SK-N-SH (cell line): ENCODE results near the gene PAFAH1B2. TPM values are rescaled to one million over a fixed set of nuclear protein-coding genes. Genes with fewer than 3 reads are reported as not detected.

Experiments
- CTCF ChIA-PET: fragments of 300-600, 350-600 bp; formaldehyde crosslinking; extraction: SDS; loops from one replicate; lab custom pipeline; 2021; lab: Yijun Ruan, JAX
- POLR2A ChIA-PET: fragments of 350-600 bp; sonication (Branson Sonifier 250); formaldehyde crosslinking; extraction: SDS; loops from one replicate; lab custom pipeline; 2020; ENCODE audit warnings: antibody characterized with exemption, inconsistent platforms; lab: Yijun Ruan, JAX
- DNase-seq: peaks from one replicate; pipeline ENCODE4 v3.0.0; 2012
- H2AFZ ChIP-seq: fragments of 200-600 bp; sonication (generic); 2 replicates; pipeline ENCODE4 v1.8.1; 2016; ENCODE audit warnings: antibody characterized with exemption, mild to moderate bottlenecking, low read depth
- H3F3A ChIP-seq: fragments of 200-600 bp; sonication (generic); replicated peaks from 2 replicates; pipeline ENCODE3; 2016; ENCODE audit warnings: antibody characterized with exemption, mild to moderate bottlenecking; ENCODE audit not compliant: insufficient read depth
- H3K27ac ChIP-seq, 2 experiments: fragments of 200-500 bp in 1 of 2; fragments of 200-600 bp in 1 of 2; sonication (Bioruptor generic) in 1 of 2; sonication (generic), shearing (Covaris generic) in 1 of 2; 2 replicates each; pipeline versions ENCODE4 v1.5.1 to v1.6.1; 2014 to 2016; ENCODE audit warnings: low read depth in 2 of 2, inconsistent platforms in 1 of 2, low read length in 1 of 2, mild to moderate bottlenecking in 1 of 2, mixed read lengths in 1 of 2
- H3K27me3 ChIP-seq: fragments of 200-600 bp; sonication (generic), shearing (Covaris generic); 2 replicates; pipeline ENCODE4 v1.6.1; 2016; ENCODE audit warnings: mixed run types; ENCODE audit not compliant: insufficient read depth
- H3K36me3 ChIP-seq, 2 experiments: fragments of 200-500 bp in 1 of 2; fragments of 200-600 bp in 1 of 2; sonication (Bioruptor generic) in 1 of 2; sonication (generic) in 1 of 2; replicated peaks in 1 of 2; 2 replicates each; pipeline versions ENCODE3 to v1.5.1; 2014 to 2016; ENCODE audit warnings: low read length in 1 of 2, mild to moderate bottlenecking in 1 of 2; ENCODE audit not compliant: insufficient read depth in 2 of 2, control insufficient read depth in 1 of 2
- H3K4me1 ChIP-seq, 2 experiments: fragments of 200-500 bp in 1 of 2; fragments of 200-600 bp in 1 of 2; sonication (Bioruptor generic) in 1 of 2; sonication (generic), shearing (Covaris generic) in 1 of 2; 2 replicates each; pipeline versions ENCODE4 v1.5.1 to v1.6.1; 2014 to 2016; ENCODE audit warnings: low read depth in 1 of 2, low read length in 1 of 2, mixed run types in 1 of 2; ENCODE audit not compliant: insufficient read depth in 2 of 2, control insufficient read depth in 1 of 2
- H3K4me2 ChIP-seq: fragments of 200-600 bp; sonication (generic), shearing (Covaris generic); 2 replicates; pipeline ENCODE4 v1.6.1; 2017; ENCODE audit warnings: mixed run types
- H3K4me3 ChIP-seq, 2 experiments: fragments of 200-500 bp in 1 of 2; fragments of 200-600 bp in 1 of 2; sonication (Bioruptor generic) in 1 of 2; sonication (generic), shearing (Covaris generic) in 1 of 2; 2 replicates each; pipeline versions ENCODE4 v1.5.1 to v1.8.1; 2014 to 2016; ENCODE audit warnings: low read depth in 2 of 2, inconsistent platforms in 1 of 2, low read length in 1 of 2, mild to moderate bottlenecking in 1 of 2, mixed read lengths in 1 of 2, moderate library complexity in 1 of 2
- H3K79me2 ChIP-seq: fragments of 200-600 bp; sonication (generic); 2 replicates; pipeline ENCODE4 v1.8.1; 2017; ENCODE audit warnings: mild to moderate bottlenecking; ENCODE audit not compliant: insufficient read depth
- H3K9ac ChIP-seq: fragments of 200-600 bp; sonication (generic); 2 replicates; pipeline ENCODE4 v1.6.1; 2017; ENCODE audit warnings: mixed run types
- H3K9me2 ChIP-seq: fragments of 200-600 bp; sonication (generic); 2 replicates; pipeline ENCODE4 v1.6.1; 2017; ENCODE audit warnings: mixed run types
- H3K9me3 ChIP-seq: fragments of 200-600 bp; sonication (generic); 2 replicates; pipeline ENCODE4 v1.6.1; 2017; ENCODE audit warnings: mixed run types, mild to moderate bottlenecking, moderate library complexity
- H4K20me1 ChIP-seq: fragments of 200-600 bp; sonication (generic); 2 replicates; pipeline ENCODE4 v1.6.1; 2017; ENCODE audit warnings: mild to moderate bottlenecking, mixed run types; ENCODE audit not compliant: insufficient read depth
- ELF1 ChIP-seq: IDR thresholded peaks from 2 replicates; pipeline ENCODE4 v1.4.0; 2012
- EP300 ChIP-seq, 2 experiments: IDR thresholded peaks; 2 replicates each; pipeline versions ENCODE4 v1.4.0 to v1.6.1; 2012; ENCODE audit warnings: borderline replicate concordance in 1 of 2, low read depth in 1 of 2, low read length in 1 of 2
- FOSL2 ChIP-seq: IDR thresholded peaks from 2 replicates; pipeline ENCODE4 v1.4.0; 2012; ENCODE audit warnings: low read depth, mild to moderate bottlenecking, moderate library complexity, borderline replicate concordance
- FOXM1 ChIP-seq: IDR thresholded peaks from 2 replicates; pipeline ENCODE4 v1.4.0; 2012; ENCODE audit warnings: low read depth, mild to moderate bottlenecking
- MEF2A ChIP-seq: IDR thresholded peaks from 2 replicates; pipeline ENCODE4 v1.4.0; 2012; ENCODE audit warnings: low read depth, borderline replicate concordance
- MXI1 ChIP-seq: IDR thresholded peaks from 2 replicates; pipeline ENCODE4 v1.6.1; 2012; ENCODE audit warnings: mild to moderate bottlenecking, low read depth, low read length, improper control_type of control experiment
- POLR2AphosphoS5 ChIP-seq: IDR thresholded peaks from 2 replicates; pipeline ENCODE4 v1.6.1; 2012; ENCODE audit warnings: low read depth, low read length
- RCOR1 ChIP-seq: fragments of 150-350 bp; IDR thresholded peaks from 2 replicates; pipeline ENCODE4 v1.6.1; 2017; ENCODE audit warnings: antibody characterized with exemption, low read length
- RFX5 ChIP-seq: IDR thresholded peaks from 2 replicates; pipeline ENCODE4 v1.6.1; 2012; ENCODE audit warnings: mild to moderate bottlenecking, improper control_type of control experiment, low read length
- RXRA ChIP-seq: IDR thresholded peaks from 2 replicates; pipeline ENCODE4 v1.4.0; 2012; ENCODE audit warnings: low read depth, mild to moderate bottlenecking, borderline replicate concordance
- TAF1 ChIP-seq: IDR thresholded peaks from 2 replicates; pipeline ENCODE4 v1.6.1; 2012; ENCODE audit warnings: low read depth, mild to moderate bottlenecking, low read length, moderate library complexity, borderline replicate concordance
- TEAD4 ChIP-seq: IDR thresholded peaks from 2 replicates; pipeline ENCODE4 v1.4.0; 2012; ENCODE audit warnings: mild to moderate bottlenecking, borderline replicate concordance; ENCODE audit not compliant: insufficient read depth
- WGBS: methylation state at CpG from one replicate; pipeline ENCODE4 v1.1.6; 2017; ENCODE audit warnings: low lambda C conversion rate; 5-methylcytosine and 5-hydroxymethylcytosine counted together
- polyA plus RNA-seq, 3 experiments: library from polyadenylated mRNA; depleted of rRNA; stranded (reverse); fragments of >200 nt; gene quantifications; 2 replicates each; pipeline ENCODE4 v1.2.3, GENCODE V29; 2012
- TF ChIP-seq, protein P1 (sequence below): IDR thresholded peaks from 2 replicates; pipeline ENCODE4 v1.4.0; 2012; ENCODE audit warnings: low read depth

The PAFAH1B2 gene
- polyA plus RNA-seq, 1 of the 3 experiments (the other 2 are of a cell fraction) = 19.6 TPM

GRCh38 chr11:117218133-117218915 lies 74.2 kb downstream of the PAFAH1B2 start:
- Histone ChIP-seq H2AFZ (no peak overlapping the region), H3K36me3 (peaks cover 22 to 56% of the 10 kb centered on the region in 2 experiments), H4K20me1 (no peaks in the 10 kb centered on the region), H3K4me1 (peaks cover 2 to 11% of the 10 kb centered on the region in 2 experiments; a peak in 2 of 4 replicates), H3K4me2 (no peak overlapping the region), H3K9me2 (no peaks in the 10 kb centered on the region), H3K9me3 (no peaks in the 10 kb centered on the region), H3K27me3 (no peaks in the 10 kb centered on the region), H3K4me3 (no peak overlapping the region), H3K79me2 (no peaks in the 10 kb centered on the region), H3F3A (peaks cover 6% of the 10 kb centered on the region), H3K27ac (no peak overlapping the region), H3K9ac (no peak overlapping the region)
- 93% methylated on average over 15 of the region's 15 CpGs for WGBS
- POLR2A ChIA-PET = no interaction called here
- CTCF ChIA-PET = interaction anchor here (1.3 to 1.6 kb wide), 2 partner anchors 8 to 476 kb away, joined by 3 to 5 read pairs; no protein-coding TSS in a partner anchor
- TF ChIP-seq RXRA (no peak), MEF2A (no peak), FOXM1 (no peak), POLR2AphosphoS5 (no peak)
- TF ChIP-seq, protein P1, sequence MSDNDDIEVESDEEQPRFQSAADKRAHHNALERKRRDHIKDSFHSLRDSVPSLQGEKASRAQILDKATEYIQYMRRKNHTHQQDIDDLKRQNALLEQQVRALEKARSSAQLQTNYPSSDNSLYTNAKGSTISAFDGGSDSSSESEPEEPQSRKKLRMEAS = no peak
- DNase-seq = no peak

DNA sequence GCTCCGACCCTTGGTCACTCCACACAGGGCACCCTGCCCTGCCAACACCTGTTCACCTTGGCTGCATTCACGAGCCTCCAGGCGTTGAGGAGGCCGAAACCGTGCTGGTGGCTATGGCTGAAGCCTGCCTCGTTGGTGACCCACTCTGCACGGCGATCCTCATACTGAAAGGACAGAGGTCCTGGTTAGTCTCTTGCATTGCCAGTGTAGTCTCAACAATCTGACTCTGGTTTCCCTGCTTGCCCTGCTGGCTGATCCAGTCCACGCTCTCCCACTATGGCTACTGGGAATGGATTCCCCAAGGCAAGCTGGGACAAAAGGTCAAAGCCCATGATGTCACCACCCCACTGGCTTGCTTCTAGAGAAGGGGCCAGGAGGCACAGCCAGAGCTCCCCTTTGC lies 74.9 kb downstream of the PAFAH1B2 start:
- Histone ChIP-seq H3K9ac (no peak overlapping the region), H3K27ac (no peak overlapping the region), H3K4me2 (no peak overlapping the region), H3K9me2 (no peaks in the 10 kb centered on the region), H3K9me3 (no peaks in the 10 kb centered on the region), H3F3A (peaks cover 6% of the 10 kb centered on the region), H4K20me1 (no peaks in the 10 kb centered on the region), H3K4me1 (peaks cover 2 to 11% of the 10 kb centered on the region in 2 experiments; a peak in 2 of 4 replicates), H3K27me3 (no peaks in the 10 kb centered on the region), H3K79me2 (no peaks in the 10 kb centered on the region), H2AFZ (no peak overlapping the region), H3K36me3 (peaks cover 26 to 59% of the 10 kb centered on the region in 2 experiments), H3K4me3 (no peak overlapping the region)
- no peak for TF ChIP-seq MXI1
- no peak for TF ChIP-seq RCOR1
- no peak for TF ChIP-seq ELF1
- TF ChIP-seq, protein P1 = no peak
- no peak for TF ChIP-seq FOSL2
- no peak for TF ChIP-seq TEAD4
- TF ChIP-seq TAF1 = no peak
- no peak for TF ChIP-seq EP300 (IDR thresholded peaks at IDR 0.05; ENCODE audit: borderline replicate concordance in 1 of 2, low read depth in 1 of 2, low read length in 1 of 2)
- no peak for TF ChIP-seq RFX5
- CTCF ChIA-PET = interaction anchor here (0.7 to 1.6 kb wide), 3 partner anchors 8 to 476 kb away, joined by 3 to 5 read pairs (median 3); no protein-coding TSS in a partner anchor
- POLR2A ChIA-PET = no interaction called here
- WGBS = 100% methylated on average over 8 of the region's 9 CpGs
- no peak for DNase-seq
